Epithelial cell of esophagus (primary cell): ENCODE measurements around the gene TMF1.

Experiments
- DNase-seq: peaks from one replicate; pipeline ENCODE4 v3.0.0; 2010; ENCODE audit warnings: low read depth
- H3K4me3 ChIP-seq: 2 replicates; pipeline ENCODE4 v1.5.1; 2011; ENCODE audit warnings: mild to moderate bottlenecking, low read length, control low read depth
- CTCF ChIP-seq: IDR thresholded peaks from 2 replicates; pipeline ENCODE4 v1.5.1; 2011; ENCODE audit warnings: low read depth, mild to moderate bottlenecking, low read length, control low read depth, inconsistent platforms; ENCODE audit not compliant: insufficient read depth; ENCODE audit errors: missing control alignments

TMF1 gene

DNA sequence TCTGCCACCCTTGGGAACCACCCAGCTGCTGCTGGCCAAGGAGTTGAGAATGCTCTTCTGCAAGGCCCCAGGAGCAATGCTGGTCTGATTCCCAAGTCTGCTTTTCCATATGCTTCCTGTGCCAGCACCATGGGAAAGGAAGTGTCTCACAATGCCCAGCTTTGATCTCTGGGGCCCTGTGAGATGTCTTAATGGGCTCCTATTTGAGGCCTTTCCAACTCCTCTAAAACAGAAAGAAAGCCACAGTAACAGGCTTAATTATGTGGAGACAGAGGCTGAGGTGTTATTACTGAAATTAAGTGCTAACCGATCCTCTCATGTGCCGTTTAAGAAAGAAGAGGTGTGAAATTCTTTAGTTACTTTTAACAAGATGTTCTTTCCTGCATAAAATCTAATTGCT, 43.2 kb downstream of the TMF1 start:
- no peak overlapping the region for H3K4me3 ChIP-seq
- TF ChIP-seq CTCF: no peak
- DNase-seq: no peak

GRCh38 chr3:69005791-69006482, 46.2 kb downstream of the TMF1 start:
- DNase-seq: peak; percentile 82
- no peak for TF ChIP-seq CTCF
- H3K4me3 ChIP-seq: no peak overlapping the region

DNA sequence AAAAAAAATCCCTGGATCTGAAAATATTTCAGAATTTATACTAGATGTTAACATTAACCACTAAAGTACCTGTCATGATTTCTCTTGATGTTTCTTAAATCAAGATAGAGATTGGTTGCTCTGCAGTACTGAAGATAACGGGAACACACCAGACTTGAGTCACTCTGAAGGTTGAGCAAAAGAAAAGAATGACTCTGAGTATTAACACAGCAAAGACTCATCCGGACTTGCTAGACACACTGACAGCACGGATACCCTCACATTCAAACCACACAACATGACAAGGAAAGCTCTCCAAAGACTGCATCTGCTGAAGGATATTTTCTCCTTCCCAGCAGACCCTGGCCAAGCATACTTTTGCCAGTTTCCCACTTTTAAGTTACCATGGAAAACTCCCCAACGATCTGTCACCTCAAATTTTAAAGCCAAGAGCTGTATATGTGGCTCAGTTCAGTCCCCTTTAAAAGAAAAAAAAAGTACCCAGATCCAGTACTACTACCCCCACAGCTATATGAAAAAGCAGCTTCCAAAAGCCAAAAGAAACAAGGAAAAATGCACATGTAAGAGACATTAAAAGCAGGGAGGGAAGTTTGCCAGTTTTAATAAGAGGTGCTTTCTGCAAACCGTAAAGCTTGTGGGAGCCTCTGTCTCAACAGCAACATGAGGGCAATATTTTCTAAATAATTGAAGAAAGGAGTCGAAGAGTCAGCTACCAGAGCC, 46.9 kb downstream of the TMF1 start:
- no peak for TF ChIP-seq CTCF
- DNase-seq: peak; percentile 74
- no peak overlapping the region for H3K4me3 ChIP-seq

DNA sequence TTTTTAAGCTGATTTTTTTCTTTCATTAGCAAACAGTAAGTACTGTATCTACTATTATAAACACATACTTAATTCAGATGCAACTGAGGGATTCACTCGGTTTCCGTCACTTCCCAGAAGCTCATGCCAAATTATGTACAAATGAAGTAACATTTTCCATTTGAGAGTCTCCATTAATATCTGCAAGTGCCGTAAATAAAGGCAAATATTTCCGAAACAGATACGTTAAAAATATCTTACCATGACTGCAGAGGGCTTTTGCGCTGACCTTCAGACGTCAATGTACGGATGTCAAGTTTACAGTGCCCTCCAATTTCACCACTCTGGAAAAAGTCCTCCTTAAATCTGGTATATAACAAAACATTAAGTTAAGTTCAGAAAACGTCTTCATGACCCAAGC, 48.0 kb downstream of the TMF1 start:
- H3K4me3 ChIP-seq: no peak overlapping the region
- DNase-seq: no peak
- TF ChIP-seq CTCF: no peak

DNA sequence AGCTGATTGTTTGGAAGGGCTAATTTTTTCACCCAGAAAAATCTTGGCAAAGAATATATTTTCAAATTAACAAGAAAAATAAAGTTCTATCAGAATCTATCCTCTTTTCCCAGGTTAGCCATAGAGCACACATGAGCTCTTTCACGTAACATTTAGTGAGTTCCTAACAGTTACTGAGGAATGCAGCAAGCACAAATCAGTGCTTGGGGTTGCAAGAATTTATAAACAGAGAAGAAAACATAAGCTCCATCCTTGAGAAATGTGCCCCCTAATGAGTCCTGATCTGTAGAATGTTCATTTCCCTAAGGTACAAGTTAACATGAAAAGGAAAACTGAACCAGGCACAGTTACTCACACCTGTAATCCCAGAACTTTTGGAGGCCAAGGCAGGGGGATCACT, 52.5 kb downstream of the TMF1 start:
- no peak for TF ChIP-seq CTCF
- DNase-seq: no peak
- no peak overlapping the region for H3K4me3 ChIP-seq

DNA sequence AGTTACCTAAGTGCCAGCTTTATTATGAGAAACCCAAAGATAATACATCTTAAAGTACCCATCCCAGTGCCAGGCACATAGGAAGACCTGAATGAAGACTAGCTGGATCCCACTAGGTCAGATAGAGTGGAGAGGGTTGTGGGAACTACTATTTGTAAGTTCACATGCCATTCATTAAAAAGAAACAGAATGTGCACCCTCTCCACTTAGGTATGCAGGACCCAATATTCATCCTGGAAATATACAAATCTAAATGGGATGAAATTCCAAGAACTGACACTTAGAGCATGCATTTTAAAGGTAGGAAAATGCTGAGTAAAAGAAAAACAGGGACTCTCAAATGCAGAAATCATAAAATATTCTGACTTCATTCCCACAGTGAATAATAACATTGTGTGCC, 53.0 kb downstream of the TMF1 start:
- no peak for TF ChIP-seq CTCF
- H3K4me3 ChIP-seq: no peak overlapping the region
- no peak for DNase-seq
